GM10248 (cell line): ENCODE results near the gene AQR.

Source experiments
- CTCF ChIA-PET: fragments of 300-600 bp; sonication (Branson Sonifier 250); formaldehyde crosslinking; extraction: SDS; loops from one replicate; lab custom pipeline; 2021; ENCODE audit warnings: antibody characterized with exemption; lab: Yijun Ruan, JAX
- POLR2A ChIA-PET: fragments of 350-650 bp; sonication (Branson Sonifier 250); formaldehyde crosslinking; extraction: SDS; loops from one replicate; lab custom pipeline; 2020; ENCODE audit warnings: antibody characterized with exemption; lab: Yijun Ruan, JAX
- DNase-seq: peaks from one replicate; pipeline ENCODE4 v3.0.0; 2012; ENCODE audit errors: extremely low spot score
- CTCF ChIP-seq: IDR thresholded peaks from 2 replicates; pipeline ENCODE4 v1.5.1; 2012; ENCODE audit warnings: mild to moderate bottlenecking, low read depth; ENCODE audit errors: extremely low read depth, missing control alignments, control extremely low read depth

The AQR gene

GRCh38 chr15:34987609-34988026 lies 18.1 kb upstream of the AQR start:
- no peak for DNase-seq
- POLR2A ChIA-PET = interaction anchor here (0.6 to 2.6 kb wide), 2 partner anchors 18 to 127 kb away, joined by 3 to 16 read pairs; partner anchors contain the start of gene AQR
- TF ChIP-seq CTCF = no peak
- CTCF ChIA-PET = interaction anchor here (1.2 to 1.9 kb wide), 5 partner anchors 10 to 18 kb away, joined by 3 to 14 read pairs (median 4); partner anchors contain the start of gene AQR

GRCh38 chr15:34986771-34987480 lies 17.4 kb upstream of the AQR start:
- no peak for DNase-seq
- POLR2A ChIA-PET = interaction anchor here (2.6 kb wide), 1 partner anchor 17 kb away, joined by 16 read pairs; the partner anchor contains the start of gene AQR
- CTCF ChIA-PET = interaction anchor here (1.0 to 1.9 kb wide), 4 partner anchors 10 to 18 kb away, joined by 4 to 6 read pairs (median 4); partner anchors contain the start of gene AQR
- TF ChIP-seq CTCF = no peak

GRCh38 chr15:34986326-34986725 lies 16.8 kb upstream of the AQR start:
- ChIA-PET CTCF (interaction anchor here (1.0 to 1.2 kb wide), 2 partner anchors 9 to 17 kb away, joined by 4 read pairs; partner anchors contain the start of gene AQR), POLR2A (no interaction called here)
- no peak for DNase-seq
- no peak for TF ChIP-seq CTCF

- no peak for DNase-seq
- ChIA-PET CTCF (interaction anchor here (2.4 to 3.0 kb wide), 2 partner anchors 11 to 15 kb away, joined by 6 to 14 read pairs; partner anchors contain the start of gene AQR), POLR2A (no interaction called here)
- TF ChIP-seq CTCF = no peak
Observed at GRCh38 chr15:34984889-34985630, 15.5 kb upstream of the AQR start.

GRCh38 chr15:34976743-34977142 lies 7.2 kb upstream of the AQR start:
- no peak for DNase-seq
- CTCF ChIA-PET = interaction anchor here (1.5 kb wide), 1 partner anchor 10 kb away, joined by 4 read pairs; no protein-coding TSS in a partner anchor
- POLR2A ChIA-PET = no interaction called here

More at GRCh38 chr15:34976743-34977142, 7.2 kb upstream of the AQR start:
- no peak for TF ChIP-seq CTCF
